IPS DF 4.7 (cell line): ENCODE results near the gene SRSF10.
"Not testable (repeated sequence)": the region's sequence is repeated elsewhere in the genome, so short reads cannot be mapped to it uniquely, and the experiment has no call there.

Experiments used
- DNase-seq: peaks from one replicate; pipeline ENCODE4 v3.0.0-alpha.2; 2013; ENCODE audit warnings: low spot score; ENCODE audit errors: extremely low read depth

The SRSF10 gene

DNA sequence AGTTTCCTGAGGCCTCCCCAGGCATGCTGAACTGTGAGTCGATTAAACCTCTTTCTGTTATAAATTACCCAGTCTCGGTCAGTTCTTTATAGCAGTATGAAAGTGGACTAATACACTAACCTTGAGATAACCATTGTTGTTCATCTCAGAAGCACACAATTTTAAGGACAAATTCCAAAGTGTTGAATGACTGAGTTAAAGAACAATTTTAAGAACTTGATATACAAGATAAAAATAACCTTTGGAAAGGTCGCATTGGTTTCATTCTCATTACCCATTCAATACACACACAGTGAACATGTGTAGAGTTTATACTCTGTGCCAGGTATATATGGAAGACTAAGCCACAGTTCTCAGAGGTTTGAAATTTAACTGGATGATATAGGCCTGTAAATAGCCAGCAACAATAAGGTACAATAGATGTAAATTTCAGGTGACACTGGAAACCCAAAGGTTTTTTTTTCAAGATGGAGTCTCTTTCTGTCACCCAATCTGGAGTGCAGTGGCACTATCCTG is 19.1 kb upstream of the SRSF10 start:
- no peak for DNase-seq

DNA sequence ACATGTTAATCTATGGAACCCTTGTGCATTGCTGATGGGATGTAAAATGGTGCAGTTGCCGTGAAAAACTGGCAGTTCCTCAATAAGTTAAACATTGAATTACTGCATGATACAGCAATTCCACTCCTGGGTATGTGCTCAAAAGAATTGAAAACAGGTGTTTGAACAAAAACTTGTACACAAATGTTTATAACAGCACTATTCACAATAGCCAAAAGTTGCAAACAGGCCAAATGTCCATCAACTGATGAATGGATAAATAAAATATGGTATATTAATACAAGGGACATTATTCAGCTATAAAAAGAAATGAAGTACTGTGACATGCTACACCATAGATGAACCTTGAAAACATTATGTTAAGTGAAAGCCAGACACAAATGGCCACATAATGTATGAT is 17.7 kb upstream of the SRSF10 start:
- no peak for DNase-seq

- DNase-seq, result no peak
Observed at GRCh38 chr1:23996700-23997229, 16.6 kb upstream of the SRSF10 start.

- no peak for DNase-seq
Observed at GRCh38 chr1:23995431-23995837, 15.3 kb upstream of the SRSF10 start.

GRCh38 chr1:23992011-23992410 is 11.9 kb upstream of the SRSF10 start:
- DNase-seq, result not testable (repeated sequence)

GRCh38 chr1:23989263-23989662 is 9.1 kb upstream of the SRSF10 start:
- no peak for DNase-seq

- not testable (repeated sequence) for DNase-seq
Observed at GRCh38 chr1:23987038-23987437, 6.9 kb upstream of the SRSF10 start.

GRCh38 chr1:23984417-23985186 is 4.5 kb upstream of the SRSF10 start:
- no peak for DNase-seq

GRCh38 chr1:23980728-23981070 is 572 bp upstream of the SRSF10 start:
- DNase-seq, result no peak

DNA sequence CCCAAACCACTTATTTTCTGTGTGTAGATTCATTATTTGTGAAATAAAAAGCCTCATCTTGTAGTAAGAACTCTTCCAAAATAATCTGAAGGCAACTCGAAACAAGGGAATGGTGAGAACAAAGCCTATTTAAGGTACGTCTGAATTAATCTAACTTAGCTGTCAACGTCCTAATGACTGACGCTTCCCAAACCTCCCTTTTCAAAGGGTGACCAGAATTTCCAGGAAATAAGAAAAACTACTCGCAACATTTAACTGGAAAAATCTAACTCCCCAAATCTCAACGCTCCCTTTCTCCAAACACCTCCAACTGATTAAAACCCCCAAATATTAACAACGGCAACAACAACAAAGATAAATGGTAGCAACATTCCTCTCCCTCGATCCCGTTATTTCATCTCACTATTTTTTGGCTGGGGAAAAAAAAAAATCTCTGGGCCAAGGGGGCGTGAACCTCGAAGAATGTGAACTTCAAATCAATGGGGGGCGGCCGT is 693 bp downstream of the SRSF10 start:
- DNase-seq, result no peak

DNA sequence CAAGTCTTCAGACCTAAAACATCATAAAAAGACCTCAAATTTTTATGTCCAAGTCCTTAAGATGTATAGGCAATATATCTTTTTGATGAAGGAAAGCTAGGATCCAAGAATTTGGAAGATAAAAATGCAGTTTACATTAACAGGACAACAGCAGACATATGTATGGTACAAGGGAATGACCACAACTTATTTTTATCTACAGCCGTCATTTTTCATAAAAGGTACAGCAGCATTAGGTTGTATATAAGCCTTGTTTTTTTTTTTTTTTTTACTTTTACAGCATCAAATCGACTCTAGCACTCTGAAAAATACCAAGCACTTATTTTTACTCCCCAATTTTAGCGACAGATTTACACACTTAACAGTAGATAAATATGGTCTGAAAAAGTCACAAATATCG is 1.3 kb downstream of the SRSF10 start:
- no peak for DNase-seq

- no peak for DNase-seq
Observed at GRCh38 chr1:23977854-23978191, 2.3 kb downstream of the SRSF10 start.

DNA sequence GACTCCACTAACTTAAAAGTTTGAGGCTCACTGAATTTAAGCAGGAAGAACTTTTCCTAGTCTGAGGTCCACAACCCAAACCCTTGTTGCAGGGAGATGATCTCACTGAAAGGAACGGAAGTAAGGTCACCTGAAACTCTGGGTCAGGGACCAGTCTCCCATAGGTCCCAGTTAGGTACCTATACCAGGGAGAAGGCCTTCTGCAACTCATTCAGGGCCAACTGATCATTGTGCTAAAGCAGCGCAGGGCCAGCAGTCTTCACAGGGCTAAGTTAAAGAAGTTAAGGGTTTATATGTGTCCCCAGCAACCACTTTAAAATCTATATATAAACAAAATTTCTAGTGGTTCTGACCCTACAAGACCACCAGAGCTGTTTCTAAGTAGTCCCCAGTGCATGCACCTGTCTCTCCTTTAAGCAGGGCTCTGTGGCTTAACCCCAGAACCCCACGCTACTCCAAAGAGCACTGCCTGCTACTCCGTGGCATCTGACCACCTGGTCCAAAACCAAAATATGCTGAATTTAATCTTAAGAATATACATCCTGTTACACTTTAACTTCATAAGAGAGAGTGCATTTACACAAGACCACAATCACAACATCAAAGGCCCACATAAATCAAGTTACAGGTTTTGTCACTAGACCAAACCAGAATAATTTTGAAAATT is 2.8 kb downstream of the SRSF10 start:
- no peak for DNase-seq

DNA sequence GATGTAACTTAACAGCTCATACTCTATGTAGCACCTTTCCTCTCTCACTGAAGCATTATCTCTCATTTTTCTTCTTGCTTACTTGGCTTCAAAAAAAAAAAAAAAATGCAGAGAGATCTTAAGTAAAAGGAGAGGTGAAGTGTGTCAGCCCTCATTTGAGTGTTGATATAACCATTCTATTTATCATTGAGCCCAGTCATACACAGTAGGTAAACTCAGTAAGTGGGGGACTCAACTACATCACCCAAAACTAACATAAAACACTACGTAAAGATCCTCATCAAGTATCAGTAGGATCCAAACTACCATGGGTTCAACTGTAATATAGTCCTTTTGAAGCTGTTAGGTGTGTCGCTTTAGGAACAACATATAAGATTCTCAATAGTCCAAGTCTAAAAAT is 12.3 kb downstream of the SRSF10 start:
- DNase-seq, result no peak

DNA sequence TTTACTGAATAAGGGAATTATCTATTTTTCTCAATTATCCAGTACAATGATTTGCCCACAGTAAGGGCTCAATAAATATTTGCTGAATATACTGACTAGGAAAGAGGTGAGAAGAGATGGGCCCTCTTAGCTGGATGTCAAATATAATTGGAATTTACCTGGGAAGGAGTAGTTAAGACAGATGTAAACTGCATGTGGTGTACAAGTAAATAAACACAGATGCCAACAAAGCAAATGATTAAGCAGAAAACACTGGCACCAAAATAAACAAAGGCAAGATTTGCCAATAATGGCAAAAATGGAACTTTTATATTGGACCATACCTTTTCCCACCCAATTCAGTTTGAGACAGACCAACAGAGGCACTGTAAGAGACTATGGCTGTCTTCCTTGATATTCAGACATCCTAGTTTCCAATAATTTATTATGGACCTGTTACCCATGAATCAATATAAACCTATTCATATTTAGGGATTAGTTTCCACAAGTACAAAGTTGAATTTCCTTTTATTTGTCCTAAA is 13.1 kb downstream of the SRSF10 start:
- DNase-seq, result no peak

GRCh38 chr1:23964790-23965740 is 15.1 kb downstream of the SRSF10 start:
- no peak for DNase-seq

DNA sequence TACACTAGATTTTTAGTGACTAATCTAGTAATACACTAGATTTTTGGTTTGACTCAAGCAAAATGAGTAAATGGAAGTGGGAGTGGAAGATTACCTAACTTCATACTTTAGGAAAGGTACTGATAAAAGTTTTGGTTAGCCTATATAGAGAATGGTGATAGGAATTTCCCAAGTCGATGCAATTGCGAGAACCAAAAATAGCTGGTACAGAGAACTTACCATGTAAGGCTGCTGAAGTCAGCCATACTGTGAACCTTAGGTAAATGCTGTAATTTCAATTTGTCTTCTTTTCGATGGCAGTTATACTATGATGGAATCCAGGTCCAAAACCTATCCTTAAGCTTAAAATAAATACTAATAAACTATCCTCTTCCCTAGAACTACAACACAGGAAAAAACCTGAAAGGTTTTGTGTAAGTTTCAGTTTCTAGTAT is 15.9 kb downstream of the SRSF10 start:
- DNase-seq, result no peak

DNA sequence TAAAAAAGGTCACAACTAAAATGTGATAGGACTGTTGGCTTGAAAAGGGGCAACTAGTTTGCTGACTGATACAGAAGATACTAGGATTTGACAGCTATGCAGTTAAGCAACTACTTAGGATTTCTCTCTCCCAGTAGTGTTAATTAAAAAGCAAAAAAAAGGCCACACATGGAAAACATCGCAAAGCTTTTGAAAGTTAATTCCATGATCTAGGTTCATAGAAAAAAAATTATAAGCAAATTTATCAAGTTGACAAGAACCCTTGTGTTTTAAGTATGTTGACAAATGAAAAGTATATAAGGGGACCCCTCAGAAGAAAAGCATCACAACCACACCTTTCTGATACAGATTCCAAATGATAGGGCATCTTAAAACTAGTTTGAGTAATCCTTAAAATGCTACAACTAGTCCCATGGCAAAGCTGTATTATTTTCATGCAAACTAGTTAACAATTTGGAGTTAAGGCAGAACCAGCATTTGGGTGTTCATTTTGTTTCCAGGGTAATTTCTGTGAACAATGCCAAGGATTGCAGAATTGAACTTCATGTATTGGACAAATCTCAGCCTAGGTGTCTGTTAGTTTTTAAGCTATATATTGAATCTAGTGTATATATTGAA is 16.4 kb downstream of the SRSF10 start:
- no peak for DNase-seq

DNA sequence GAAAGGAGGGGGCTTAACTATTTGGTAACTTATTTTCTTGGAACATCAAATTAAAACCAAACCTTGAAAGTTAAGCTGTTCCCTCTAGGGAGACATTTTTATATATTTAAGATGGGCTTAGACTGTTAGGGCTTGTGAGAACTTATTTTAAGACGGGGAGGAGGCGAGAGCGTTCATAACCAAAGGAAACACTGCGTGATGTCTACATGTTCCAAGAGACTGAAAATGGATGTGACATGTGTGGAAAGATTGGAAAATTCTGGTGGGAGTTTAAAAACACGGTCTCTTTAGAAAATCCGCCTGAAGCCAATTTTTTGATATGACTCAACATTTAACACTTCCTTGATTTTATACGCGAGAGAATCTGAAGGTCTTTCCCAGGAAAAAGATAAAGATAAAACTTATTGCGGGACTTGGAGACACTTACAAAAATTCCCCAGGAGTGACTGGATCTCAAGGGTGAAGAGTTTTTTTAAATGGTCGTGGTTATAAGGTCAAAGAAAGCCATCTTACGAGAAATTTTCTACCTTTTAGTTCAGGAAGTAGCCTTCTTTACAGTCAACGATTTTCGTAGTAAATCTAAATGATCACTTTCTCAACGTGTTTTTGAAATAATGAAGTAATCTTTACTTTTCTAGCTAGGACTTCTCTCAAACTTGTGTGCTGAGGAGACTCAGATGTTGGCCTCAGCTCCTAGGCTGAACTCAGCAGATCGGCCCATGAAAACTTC is 19.7 kb downstream of the SRSF10 start:
- DNase-seq, result no peak
